Mesendoderm (in vitro differentiated cells): ENCODE results near the gene TTLL13.

Source experiments
- DNase-seq: peaks from one replicate; pipeline ENCODE4 v3.0.0; 2013
- H2AK5ac ChIP-seq: 2 replicates; pipeline ENCODE4 v1.6.1; 2013; ENCODE audit warnings: low read length, inconsistent platforms
- H2BK120ac ChIP-seq: 2 replicates; pipeline ENCODE4 v1.6.1; 2013; ENCODE audit warnings: low read depth, mild to moderate bottlenecking, low read length, moderate library complexity, mixed read lengths
- H2BK15ac ChIP-seq: replicated peaks from 2 replicates; pipeline ENCODE4 v1.6.1; 2013; ENCODE audit warnings: low read depth, mild to moderate bottlenecking, moderate library complexity
- H2BK5ac ChIP-seq: 2 replicates; pipeline ENCODE4 v1.6.1; 2013; ENCODE audit warnings: low read length, inconsistent platforms
- H3K18ac ChIP-seq: 2 replicates; pipeline ENCODE4 v1.6.1; 2013; ENCODE audit warnings: mild to moderate bottlenecking, low read length, mixed read lengths
- H3K23ac ChIP-seq: one replicate; pipeline ENCODE4 v1.6.1; 2013; ENCODE audit warnings: low read length
- H3K27ac ChIP-seq: 2 replicates; pipeline ENCODE4 v1.5.1; 2013; ENCODE audit warnings: low read depth, mild to moderate bottlenecking, inconsistent platforms, low read length, moderate library complexity
- H3K27me3 ChIP-seq: 2 replicates; pipeline ENCODE4 v1.6.1; 2013; ENCODE audit warnings: low read length, control low read depth, mild to moderate bottlenecking, inconsistent platforms; ENCODE audit not compliant: insufficient read depth, poor library complexity
- H3K36me3 ChIP-seq: 2 replicates; pipeline ENCODE4 v1.6.1; 2013; ENCODE audit warnings: low read length, inconsistent platforms; ENCODE audit not compliant: control insufficient read depth, insufficient read depth
- H3K4ac ChIP-seq: one replicate; pipeline ENCODE4 v1.6.1; 2013; ENCODE audit warnings: low read depth, mild to moderate bottlenecking, low read length, moderate library complexity
- H3K4me1 ChIP-seq: 2 replicates; pipeline ENCODE4 v1.6.1; 2013; ENCODE audit warnings: low read depth, low read length, inconsistent platforms; ENCODE audit not compliant: control insufficient read depth
- H3K4me2 ChIP-seq: 2 replicates; pipeline ENCODE4 v1.6.1; 2013; ENCODE audit warnings: low read length
- H3K4me3 ChIP-seq: 2 replicates; pipeline ENCODE4 v1.5.1; 2013; ENCODE audit warnings: mild to moderate bottlenecking, low read length
- H3K56ac ChIP-seq: one replicate; pipeline ENCODE4 v1.6.1; 2013; ENCODE audit warnings: low read length
- H3K79me1 ChIP-seq: 2 replicates; pipeline ENCODE4 v1.6.1; 2013; ENCODE audit warnings: low read length, inconsistent platforms
- H3K79me2 ChIP-seq: 2 replicates; pipeline ENCODE4 v1.6.1; 2013; ENCODE audit warnings: mild to moderate bottlenecking, low read length; ENCODE audit not compliant: control insufficient read depth, insufficient read depth
- H3K9ac ChIP-seq: 2 replicates; pipeline ENCODE4 v1.6.1; 2013; ENCODE audit warnings: low read length, inconsistent platforms
- H4K5ac ChIP-seq: one replicate; pipeline ENCODE4 v1.6.1; 2013; ENCODE audit warnings: low read length
- H4K8ac ChIP-seq: one replicate; pipeline ENCODE4 v1.6.1; 2013; ENCODE audit warnings: low read depth, mild to moderate bottlenecking, control low read depth, low read length, moderate library complexity
- WGBS: extraction: QIAGEN DNeasy Blood & Tissue Kit; methylation state at CpG from one replicate; pipeline ENCODE4 v1.1.7; 2013; ENCODE audit warnings: low lambda C conversion rate, missing lambda C conversion rate; ENCODE audit not compliant: insufficient coverage; ENCODE audit errors: extremely low coverage; 5-methylcytosine and 5-hydroxymethylcytosine counted together

Gene TTLL13

DNA sequence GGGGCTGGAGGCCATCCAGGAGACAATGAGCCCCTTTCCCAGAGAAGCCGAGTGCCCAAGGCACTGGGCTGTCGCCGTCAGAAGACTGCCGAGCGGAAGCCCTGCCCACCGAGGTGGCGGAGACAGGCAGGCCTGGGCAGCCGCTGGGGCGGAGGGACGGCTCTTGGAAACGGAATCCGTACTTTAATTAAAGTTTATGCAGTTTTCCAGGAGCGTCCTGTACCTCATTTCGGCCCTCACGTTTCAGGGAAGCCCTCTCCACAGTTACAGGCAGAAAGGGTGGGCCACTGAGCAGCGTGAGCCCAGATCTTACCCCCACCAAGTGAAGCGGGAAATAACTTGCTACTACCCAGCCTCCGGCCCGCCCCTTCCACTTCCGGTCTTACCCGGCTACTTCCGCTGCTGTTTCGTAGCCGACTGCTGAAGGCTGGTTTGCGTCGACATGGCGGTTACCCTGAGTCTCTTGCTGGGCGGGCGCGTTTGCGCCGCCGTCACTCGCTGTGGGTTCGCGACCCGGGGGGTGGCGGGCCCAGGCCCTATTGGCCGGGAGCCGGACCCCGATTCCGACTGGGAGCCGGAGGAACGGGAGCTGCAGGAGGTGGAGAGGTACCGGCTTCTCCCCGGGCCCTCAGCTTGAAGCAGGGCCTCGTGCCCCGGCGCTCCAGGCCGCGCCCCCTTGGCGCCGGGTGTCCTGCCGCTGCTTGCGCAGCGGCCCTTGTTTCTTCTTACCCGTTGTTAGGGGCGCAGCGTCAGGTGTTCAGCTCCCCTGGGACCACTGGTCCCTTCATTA, 16.1 kb downstream of the TTLL13 start, which contains the start of gene NGRN:
NGRN (plus strand) TSS at position 402 of the 790 bp plus-strand sequence; CDS start at position 443, 41 bp downstream.
- peak within 1 kb of the TSS; percentile 80 for H3K23ac ChIP-seq
- H3K27ac ChIP-seq = peak within 1 kb of the TSS; percentile 91
- H3K4me2 ChIP-seq = peak within 1 kb of the TSS; percentile 94
- peaks cover 11% of the 10 kb centered on the region for H3K4me1 ChIP-seq
- peak within 1 kb of the TSS; percentile 95 for H3K9ac ChIP-seq
- H2AK5ac ChIP-seq = peak within 1 kb of the TSS; percentile 98
- no peak within 1 kb of the TSS for H2BK15ac ChIP-seq
- no peak within 1 kb of the TSS for H2BK120ac ChIP-seq
- H3K4me3 ChIP-seq = peak within 1 kb of the TSS; percentile 94
- no peaks in the 10 kb centered on the region for H3K27me3 ChIP-seq
- peaks cover 15% of the 10 kb centered on the region for H3K79me1 ChIP-seq
- peak within 1 kb of the TSS; percentile 85 for H3K18ac ChIP-seq
- WGBS = no CpG with 5 or more reads among the region's 59 CpGs
- peak within 1 kb of the TSS; percentile 80 for H2BK5ac ChIP-seq
- peaks cover 40% of the 10 kb centered on the region for H3K79me2 ChIP-seq
- no peak within 1 kb of the TSS for H4K8ac ChIP-seq
- peak within 1 kb of the TSS; percentile 97 for H4K5ac ChIP-seq
- peak within 1 kb of the TSS; percentile 65 for H3K4ac ChIP-seq
- peaks cover 3% of the 10 kb centered on the region for H3K36me3 ChIP-seq
- peak within 1 kb of the TSS; percentile 97 for H3K56ac ChIP-seq
- DNase-seq = peak; percentile 97

DNA sequence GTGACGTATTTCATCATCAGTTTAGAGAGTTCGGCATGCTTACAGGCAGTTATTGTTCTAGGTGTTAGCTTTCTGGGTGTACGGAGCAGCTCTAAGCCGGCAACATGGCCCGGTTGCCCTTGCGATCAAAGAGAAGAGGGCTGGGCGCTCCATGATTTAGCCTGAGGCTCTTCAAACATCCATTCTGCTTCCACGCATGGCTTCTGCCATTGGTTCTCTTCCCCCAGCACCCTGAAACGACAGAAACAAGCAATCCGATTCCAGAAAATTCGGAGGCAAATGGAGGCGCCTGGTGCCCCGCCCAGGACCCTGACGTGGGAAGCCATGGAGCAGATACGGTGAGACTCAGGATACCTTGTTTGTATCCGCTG, 16.7 kb downstream of the TTLL13 start:
- Histone ChIP-seq H3K36me3 (peaks cover 4% of the 10 kb centered on the region), H3K79me1 (peaks cover 18% of the 10 kb centered on the region), H3K4ac (peak overlapping the region; percentile 65), H3K27me3 (no peaks in the 10 kb centered on the region), H3K18ac (peak overlapping the region; percentile 85), H2BK120ac (no peak overlapping the region), H3K4me2 (peak overlapping the region; percentile 72), H3K23ac (no peak overlapping the region), H2BK15ac (no peak overlapping the region), H4K5ac (no peak overlapping the region), H3K56ac (peak overlapping the region; percentile 97), H3K79me2 (peaks cover 45% of the 10 kb centered on the region), H2BK5ac (peak overlapping the region; percentile 71), H3K27ac (peak overlapping the region; percentile 86), H4K8ac (no peak overlapping the region), H3K4me3 (peak overlapping the region; percentile 94), H3K9ac (peak overlapping the region; percentile 95), H3K4me1 (peaks cover 11% of the 10 kb centered on the region), H2AK5ac (peak overlapping the region; percentile 48)
- no CpG with 5 or more reads among the region's 16 CpGs for WGBS
- DNase-seq = peak; percentile 82

DNA sequence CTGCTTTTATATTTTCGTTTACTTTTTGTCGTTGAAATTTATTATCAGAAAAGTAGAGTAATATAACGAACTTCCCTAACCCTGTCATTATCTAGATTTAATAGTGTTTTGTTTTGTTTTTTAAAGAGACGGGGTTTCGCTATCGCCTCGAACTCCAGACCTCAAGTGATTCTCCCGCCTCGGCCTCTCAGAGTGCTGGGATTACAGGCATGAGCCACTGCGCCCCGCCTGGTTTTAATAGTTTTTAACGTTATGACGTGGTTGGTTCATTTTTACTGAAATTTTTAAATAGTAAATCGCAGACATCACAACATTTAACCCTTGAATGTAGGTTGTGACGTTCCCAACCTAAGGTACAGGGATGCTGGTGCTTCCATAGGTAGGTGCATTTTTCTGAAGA, 17.1 kb downstream of the TTLL13 start:
- no peak overlapping the region for H3K23ac ChIP-seq
- peak overlapping the region; percentile 95 for H3K9ac ChIP-seq
- H3K4me1 ChIP-seq = peaks cover 11% of the 10 kb centered on the region
- H4K5ac ChIP-seq = no peak overlapping the region
- peak overlapping the region; percentile 97 for H3K56ac ChIP-seq
- H3K36me3 ChIP-seq = peaks cover 8% of the 10 kb centered on the region
- H3K79me1 ChIP-seq = peaks cover 20% of the 10 kb centered on the region
- no peak overlapping the region for H2BK5ac ChIP-seq
- H3K27ac ChIP-seq = no peak overlapping the region
- no peak overlapping the region for H2BK120ac ChIP-seq
- H2AK5ac ChIP-seq = no peak overlapping the region
- H4K8ac ChIP-seq = no peak overlapping the region
- H3K4ac ChIP-seq = no peak overlapping the region
- no peak overlapping the region for H2BK15ac ChIP-seq
- no peak overlapping the region for H3K18ac ChIP-seq
- H3K4me3 ChIP-seq = peak overlapping the region; percentile 94
- peak overlapping the region; percentile 80 for H3K4me2 ChIP-seq
- WGBS = no CpG with 5 or more reads among the region's 15 CpGs
- H3K79me2 ChIP-seq = peaks cover 49% of the 10 kb centered on the region
- no peaks in the 10 kb centered on the region for H3K27me3 ChIP-seq
- no peak for DNase-seq

DNA sequence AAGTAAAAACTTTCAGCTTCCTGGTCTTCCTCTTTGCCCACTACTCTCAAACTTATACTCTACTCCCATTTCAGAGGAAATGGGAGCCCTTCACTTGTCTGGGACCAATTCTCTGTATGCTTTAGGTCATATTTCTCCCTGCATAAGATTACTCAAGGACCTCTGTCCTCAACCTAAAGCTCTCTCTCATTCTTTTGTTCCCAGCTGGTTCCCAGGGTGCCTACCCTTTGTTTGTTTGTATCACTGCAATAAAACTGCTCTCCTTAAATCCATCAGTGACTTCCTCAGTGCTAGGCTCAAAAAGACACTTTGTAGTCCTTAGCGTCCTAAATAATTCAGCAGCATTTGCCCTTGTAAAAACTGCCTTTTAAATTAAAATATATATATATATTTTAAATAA, 19.1 kb downstream of the TTLL13 start:
- Histone ChIP-seq H3K4me3 (no peak overlapping the region), H3K4me2 (no peak overlapping the region), H3K18ac (no peak overlapping the region), H2BK5ac (no peak overlapping the region), H3K9ac (peak overlapping the region; percentile 34), H2AK5ac (no peak overlapping the region), H2BK120ac (no peak overlapping the region), H2BK15ac (no peak overlapping the region), H3K27ac (no peak overlapping the region), H4K8ac (no peak overlapping the region), H4K5ac (no peak overlapping the region), H3K4me1 (peaks cover 11% of the 10 kb centered on the region), H3K27me3 (no peaks in the 10 kb centered on the region), H3K79me2 (peaks cover 54% of the 10 kb centered on the region), H3K36me3 (peaks cover 14% of the 10 kb centered on the region), H3K23ac (no peak overlapping the region), H3K56ac (peak overlapping the region; percentile 17), H3K4ac (no peak overlapping the region), H3K79me1 (peaks cover 24% of the 10 kb centered on the region)
- DNase-seq = peak; percentile 40
- no CpG with 5 or more reads among the region's 1 CpG for WGBS

DNA sequence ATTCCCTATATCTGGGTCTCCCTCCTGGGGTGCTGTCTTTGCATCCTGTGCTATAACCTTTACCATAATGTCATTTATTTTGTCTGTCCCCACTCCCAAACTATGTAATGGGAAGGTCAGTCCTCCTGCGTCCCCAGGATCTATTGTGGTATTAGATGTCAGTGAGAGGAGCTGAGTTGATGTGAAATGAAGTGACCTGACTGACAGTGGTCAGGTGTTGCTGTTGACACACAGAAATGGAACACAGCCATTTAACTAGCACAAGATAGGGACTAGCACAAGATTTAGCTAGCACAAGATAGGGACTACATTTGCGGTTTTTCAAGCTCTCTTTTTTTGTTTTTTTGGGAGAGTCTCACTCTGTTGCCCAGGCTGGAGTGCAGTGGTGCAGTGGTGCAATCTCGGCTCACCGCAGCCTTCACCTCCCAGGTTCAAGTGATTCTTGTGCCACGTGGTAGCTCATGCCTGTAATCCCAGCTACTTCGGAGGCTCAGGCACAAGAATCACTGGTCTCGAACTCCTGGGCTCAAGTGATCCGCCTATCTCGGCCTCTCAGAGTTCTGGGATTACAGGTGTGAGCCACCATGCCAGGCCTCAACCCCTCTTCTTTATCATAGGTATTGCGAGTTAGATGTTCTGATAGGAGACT, 21.3 kb downstream of the TTLL13 start:
- Histone ChIP-seq H2BK5ac (no peak overlapping the region), H3K56ac (no peak overlapping the region), H2BK120ac (no peak overlapping the region), H4K5ac (no peak overlapping the region), H3K36me3 (peaks cover 14% of the 10 kb centered on the region), H3K9ac (no peak overlapping the region), H3K23ac (no peak overlapping the region), H3K27me3 (no peaks in the 10 kb centered on the region), H3K4me3 (no peak overlapping the region), H3K4me2 (no peak overlapping the region), H3K4ac (no peak overlapping the region), H4K8ac (no peak overlapping the region), H3K27ac (no peak overlapping the region), H2AK5ac (no peak overlapping the region), H3K4me1 (peaks cover 7% of the 10 kb centered on the region), H3K79me1 (peaks cover 22% of the 10 kb centered on the region), H2BK15ac (no peak overlapping the region), H3K79me2 (peaks cover 54% of the 10 kb centered on the region), H3K18ac (no peak overlapping the region)
- no CpG with 5 or more reads among the region's 10 CpGs for WGBS
- no peak for DNase-seq
